ENCODE measurements around the gene KLHL8.

DNA sequence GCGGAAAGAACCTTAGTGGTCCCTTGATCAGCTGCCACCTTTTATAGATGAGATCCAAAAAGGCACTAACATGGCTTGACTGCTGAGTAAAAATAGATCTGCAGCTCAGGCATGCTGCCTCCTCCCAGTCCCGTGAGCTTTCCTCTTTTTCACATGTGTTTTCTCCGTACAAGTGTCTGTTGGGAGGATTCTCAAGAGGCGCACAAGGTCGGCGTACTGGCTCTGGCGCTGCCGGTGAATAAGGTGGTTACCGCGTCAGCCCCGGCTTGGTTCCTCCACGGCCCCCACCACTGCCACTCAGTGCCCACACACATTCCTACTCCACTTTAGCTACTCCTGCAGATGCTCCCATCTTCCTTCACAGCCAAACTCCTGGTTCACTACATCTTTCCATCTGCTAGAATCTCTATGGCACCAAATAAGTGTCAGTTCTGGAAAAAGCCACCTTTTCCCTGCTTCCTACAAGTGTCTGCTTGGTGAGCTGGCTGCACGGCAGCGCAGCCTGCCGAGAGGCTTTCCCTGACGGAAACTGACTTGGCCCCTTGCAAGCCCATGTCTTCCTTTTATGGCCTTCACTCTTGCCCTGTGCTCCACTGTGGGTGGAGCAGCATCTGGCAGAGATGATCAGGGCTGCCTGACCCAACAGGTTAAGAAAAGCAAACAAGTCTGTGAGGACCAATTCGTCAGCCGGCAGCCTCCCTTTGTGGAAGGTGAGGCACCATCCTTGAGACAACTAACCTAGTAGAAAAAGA lies 99.8 kb downstream of the KLHL8 start:
- no peak for TF ChIP-seq POLR2A (IDR thresholded peaks at IDR 0.05; ENCODE audit: low read depth, low read length)
- no peak for TF ChIP-seq TAF1 (IDR thresholded peaks at IDR 0.05; ENCODE audit: low read depth, low read length)
- TF ChIP-seq POU2F2 (IDR thresholded peaks at IDR 0.05; ENCODE audit: low read depth, low read length), result no peak
- TF ChIP-seq POLR2AphosphoS5 (IDR thresholded peaks at IDR 0.05; ENCODE audit: low read depth, low read length), result no peak
- TF ChIP-seq SPI1 (IDR thresholded peaks at IDR 0.05; ENCODE audit: low read depth, low read length), result no peak

Data from GM12891 (cell line).